Keratinocyte (primary cell): Measurements from ENCODE around the gene DGCR6L.
"Not testable (repeated sequence)": the region's sequence is repeated elsewhere in the genome, so short reads cannot be mapped to it uniquely, and the experiment has no call there.

Experiments
- CTCF ChIP-seq, 3 experiments: IDR thresholded peaks in 1 of 3; conservative IDR thresholded peaks in 1 of 3; optimal IDR thresholded peaks in 1 of 3; 2 replicates in 2 of 3; 3 replicates in 1 of 3; pipeline versions ENCODE3 to v1.5.1; 2011; ENCODE audit warnings: low read length in 3 of 3, mild to moderate bottlenecking in 3 of 3, moderate library complexity in 2 of 3, control low read depth in 1 of 3, inconsistent platforms in 1 of 3; ENCODE audit not compliant: insufficient read depth in 2 of 3; ENCODE audit errors: extremely low read depth in 1 of 3
- EZH2 ChIP-seq: IDR thresholded peaks from one replicate; pipeline ENCODE4 v1.6.1; 2012; ENCODE audit warnings: inconsistent platforms, mild to moderate bottlenecking, low read length, moderate library complexity

DNA sequence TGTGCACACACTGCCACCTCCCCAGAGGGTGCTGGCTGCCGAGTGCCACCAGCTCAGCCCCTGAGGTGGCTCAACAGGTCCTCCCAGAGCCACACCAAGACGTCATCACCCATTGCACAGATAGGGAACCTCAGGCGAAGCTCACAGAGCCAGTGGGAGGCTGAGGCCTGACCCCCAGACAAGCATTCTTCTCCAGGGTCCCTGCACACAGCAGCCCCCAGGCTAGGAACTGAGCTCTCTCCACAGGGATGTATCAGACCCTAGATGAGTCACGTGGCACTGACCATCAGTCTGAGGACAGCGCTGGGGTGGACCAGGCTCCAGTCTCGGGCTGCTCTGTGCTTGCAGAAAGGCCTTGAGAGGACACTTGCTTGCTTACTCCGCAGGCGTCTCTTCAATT, 50.2 kb downstream of the DGCR6L start:
- not testable (repeated sequence) for TF ChIP-seq EZH2; CTCF (optimal IDR thresholded peaks at IDR 0.05 in 1 of 3, IDR thresholded peaks at IDR 0.05 in 1 of 3, conservative IDR thresholded peaks at IDR 0.05 in 1 of 3; ENCODE audit: extremely low read depth in 1 of 3, insufficient read depth in 2 of 3, low read length in 3 of 3)
